HG03378 (cell line): ENCODE data around the gene NKAIN4.
"Not testable (repeated sequence)": the region's sequence is repeated elsewhere in the genome, so short reads cannot be mapped to it uniquely, and the experiment has no call there.

Source experiments
- ATAC-seq: cut with Tn5 transposase; IDR thresholded peaks from one replicate; pipeline ENCODE4 v1.9.1; 2021; ENCODE audit warnings: mild to moderate bottlenecking, moderate library complexity; ENCODE audit not compliant: unreplicated experiment

NKAIN4 gene

DNA sequence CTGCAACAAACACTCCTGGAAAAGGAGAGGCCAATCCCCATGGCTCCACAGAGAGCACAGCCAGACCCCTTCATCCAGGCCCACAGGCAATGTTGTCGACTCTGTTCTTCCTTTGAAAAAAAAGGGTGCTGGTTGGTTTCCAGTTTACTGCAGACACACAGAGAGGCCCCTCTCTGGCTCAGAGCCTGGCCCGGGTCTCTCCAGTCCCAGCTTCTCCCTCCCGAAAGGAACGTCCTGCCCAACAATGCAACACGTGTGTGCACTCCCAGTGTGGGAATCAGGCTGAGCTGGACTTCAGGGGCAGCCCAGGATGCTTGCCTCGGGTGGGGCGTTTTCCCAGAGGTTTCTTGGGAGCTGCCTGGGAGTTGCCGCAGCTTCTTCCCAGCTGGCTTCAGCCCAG is 4.5 kb upstream of the NKAIN4 start:
- no peak for ATAC-seq

DNA sequence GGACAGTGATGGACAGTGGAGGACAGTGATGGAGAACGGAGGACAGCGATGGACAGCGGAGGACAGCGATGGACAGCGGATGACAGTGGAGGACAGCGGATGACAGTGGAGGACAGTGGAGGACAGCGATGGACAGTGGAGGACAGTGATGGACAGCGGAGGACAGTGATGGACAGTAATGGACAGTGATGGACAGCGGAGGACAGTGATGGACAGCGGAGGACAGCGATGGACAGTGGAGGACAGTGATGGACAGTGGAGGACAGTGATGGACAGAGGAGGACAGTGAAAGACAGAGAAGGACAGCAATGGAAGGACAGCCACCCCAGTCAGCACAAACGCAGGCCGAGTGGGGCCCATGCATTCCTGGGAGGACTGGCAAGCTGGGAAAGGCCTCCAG is 3.4 kb upstream of the NKAIN4 start:
- no peak for ATAC-seq

DNA sequence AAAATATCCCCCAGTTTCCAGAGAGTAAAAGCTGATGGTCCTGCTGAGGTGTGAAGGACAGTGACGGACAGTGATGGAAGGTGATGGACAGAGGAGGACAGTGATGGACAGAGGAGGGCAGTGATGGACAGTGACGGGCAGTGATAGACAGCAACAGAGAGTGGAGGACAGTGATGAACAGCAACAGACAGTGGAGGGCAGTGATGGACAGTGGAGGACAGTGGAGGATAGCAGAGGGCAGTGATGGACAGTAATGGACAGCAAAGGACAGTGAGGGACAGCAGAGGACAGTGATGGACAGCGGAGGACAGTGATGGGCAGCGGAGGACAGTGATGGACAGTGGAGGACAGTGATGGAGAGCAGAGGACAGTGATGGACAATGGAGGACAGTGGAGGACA is 2.7 kb upstream of the NKAIN4 start:
- no peak for ATAC-seq

DNA sequence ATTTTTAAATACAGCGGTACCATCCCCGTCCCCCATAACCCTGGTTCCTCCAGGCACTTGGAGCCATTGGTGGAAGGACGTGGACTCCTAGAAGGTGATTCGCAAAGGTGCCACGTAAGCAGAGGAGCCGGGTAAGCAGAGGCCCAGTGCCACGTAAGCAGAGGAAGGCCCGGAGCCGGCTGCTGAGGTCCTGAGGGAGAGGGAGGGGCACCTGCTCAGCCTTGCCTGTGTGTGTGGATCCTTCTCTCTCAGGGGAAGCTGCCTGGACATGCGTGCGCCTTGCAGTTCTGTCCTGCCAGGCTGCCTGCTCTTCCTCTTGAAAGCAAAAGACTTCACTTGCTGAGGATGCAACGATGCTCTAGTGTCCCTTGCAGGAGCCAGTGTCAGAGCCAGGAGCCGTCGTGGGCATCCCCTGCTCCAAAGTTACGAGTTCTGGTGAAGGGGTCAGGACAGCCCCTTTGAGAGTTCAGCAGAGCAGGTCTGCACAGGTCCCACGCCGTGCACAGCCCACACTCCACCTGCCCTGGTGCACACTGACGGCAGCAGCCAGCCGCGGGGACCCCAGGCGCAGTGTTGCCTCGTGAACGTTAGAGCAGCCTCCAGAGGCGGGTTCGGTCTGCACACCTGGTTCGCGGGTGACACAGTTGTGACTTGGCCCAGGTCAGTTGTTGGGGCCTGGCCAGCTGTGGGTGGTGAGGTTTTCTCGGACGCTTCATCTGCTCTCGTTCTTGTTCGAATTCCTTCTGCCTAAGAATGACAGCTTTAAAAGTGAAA is 1.9 kb upstream of the NKAIN4 start:
- no peak for ATAC-seq

DNA sequence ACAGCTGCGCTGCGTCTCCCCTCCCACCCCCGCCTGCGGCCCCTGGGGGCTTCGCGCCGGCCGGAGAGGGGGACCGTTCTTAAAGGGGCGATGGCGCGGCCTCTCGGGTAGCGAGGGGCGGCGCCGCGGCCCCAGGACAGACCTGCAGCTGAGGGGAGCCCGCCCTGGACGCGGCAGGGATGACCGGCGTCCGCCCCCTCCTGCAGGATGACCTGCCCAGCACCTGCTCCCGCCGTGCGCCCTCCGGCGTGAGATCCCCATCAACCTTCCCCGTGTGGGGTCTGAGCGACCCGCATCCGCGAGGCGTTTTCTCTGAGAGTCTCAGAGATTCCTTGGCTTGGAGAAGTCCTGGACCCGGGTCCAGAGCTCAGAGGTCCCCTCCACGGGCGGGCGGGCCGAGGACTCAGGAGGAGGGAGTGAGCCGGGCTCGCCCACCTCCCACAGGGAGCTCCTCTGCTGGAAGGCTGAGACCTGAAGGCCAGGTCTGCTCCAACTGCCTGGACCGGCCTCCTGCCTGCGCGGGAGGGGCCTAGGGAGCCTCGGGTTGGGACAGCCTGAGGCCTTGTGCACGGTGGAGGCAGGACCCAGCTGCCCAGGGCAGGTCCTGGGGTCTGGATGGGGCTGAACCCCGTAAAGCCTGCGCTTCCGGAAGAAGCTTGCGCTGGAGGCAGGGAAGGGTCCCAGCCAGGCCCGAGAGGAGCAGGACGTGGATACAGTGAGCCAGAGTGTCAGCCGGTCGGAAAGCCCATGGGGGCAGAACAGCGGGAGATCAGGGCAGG is 532 bp upstream of the NKAIN4 start:
- ATAC-seq, result no peak

DNA sequence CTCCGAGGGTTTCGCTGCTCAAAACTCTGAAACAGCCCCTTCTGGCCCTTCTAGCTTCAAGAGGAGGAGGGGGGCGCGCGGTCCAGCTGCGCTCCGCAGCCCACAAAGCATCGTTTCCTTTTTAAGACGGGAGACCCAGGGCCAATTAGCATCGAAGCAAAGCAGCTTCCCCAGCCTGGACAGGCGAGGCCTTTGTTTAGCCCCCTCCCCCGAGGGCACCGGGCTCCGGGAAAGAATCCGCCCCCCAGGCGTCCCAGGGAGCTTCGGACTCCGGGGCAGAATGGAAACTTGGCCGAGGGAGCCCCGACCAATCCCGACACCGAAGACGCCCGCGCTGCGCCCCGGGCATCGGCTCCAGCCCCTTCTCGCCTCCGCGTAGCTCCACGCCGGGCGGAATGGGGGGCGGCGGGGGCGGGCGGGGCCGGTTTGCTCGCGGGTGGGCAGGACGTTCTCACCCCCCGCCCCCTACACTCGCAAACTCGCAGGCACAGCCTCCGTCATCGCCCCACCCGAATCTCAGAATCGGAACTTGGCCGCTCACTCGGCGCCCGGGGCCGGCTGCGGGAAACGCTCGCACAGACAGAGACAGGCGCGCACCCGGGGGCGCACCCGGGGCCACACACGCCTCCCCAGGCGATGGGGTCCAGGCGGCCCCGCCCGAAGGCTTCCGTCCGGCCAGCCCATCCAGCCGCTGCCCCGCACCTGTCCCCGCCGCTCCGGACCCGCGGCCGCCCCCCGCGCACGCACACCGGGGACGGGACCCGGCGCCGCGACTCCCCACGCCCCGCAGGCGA is 628 bp downstream of the NKAIN4 start:
- no peak for ATAC-seq

DNA sequence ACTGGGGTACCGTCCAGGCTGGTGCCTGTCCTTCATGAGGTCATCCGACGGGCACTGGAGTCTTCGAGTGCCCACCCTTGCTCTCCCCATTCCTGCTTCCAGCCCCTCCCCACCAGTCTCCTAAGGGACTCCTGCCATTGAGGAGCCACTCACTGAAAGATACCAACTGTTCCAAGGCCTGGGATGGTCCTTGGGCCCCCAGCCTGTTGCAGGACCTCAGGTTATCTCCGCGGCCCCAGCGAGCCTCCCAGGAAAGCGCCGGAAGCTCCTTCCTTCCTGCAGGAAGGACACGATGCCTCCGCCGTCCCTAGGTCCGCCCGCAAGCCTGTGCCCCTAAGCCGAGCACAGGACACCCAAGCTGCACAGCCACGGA is 1.2 kb downstream of the NKAIN4 start:
- ATAC-seq, result no peak

DNA sequence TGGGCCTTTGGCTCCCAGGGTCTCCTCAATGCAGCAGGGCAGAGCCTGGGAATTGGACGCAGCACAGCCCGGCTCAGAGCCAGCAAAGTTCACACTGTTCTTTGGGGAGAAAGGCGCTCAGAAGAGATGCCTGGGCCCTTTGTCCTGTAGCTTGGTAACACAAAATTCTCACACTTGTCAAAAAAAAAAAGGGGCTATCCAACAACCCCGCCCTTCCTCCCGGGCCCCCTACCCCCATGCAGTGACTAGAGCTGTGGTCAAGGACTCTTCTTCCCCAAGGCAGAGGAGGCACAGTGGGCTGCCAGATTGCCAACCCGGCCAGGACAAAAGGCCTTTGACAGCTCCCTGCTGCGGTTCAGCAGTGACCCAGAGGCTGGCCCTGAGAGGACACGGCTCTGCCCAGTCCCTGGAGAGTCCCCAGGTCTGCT is 2.0 kb downstream of the NKAIN4 start:
- ATAC-seq, result no peak

DNA sequence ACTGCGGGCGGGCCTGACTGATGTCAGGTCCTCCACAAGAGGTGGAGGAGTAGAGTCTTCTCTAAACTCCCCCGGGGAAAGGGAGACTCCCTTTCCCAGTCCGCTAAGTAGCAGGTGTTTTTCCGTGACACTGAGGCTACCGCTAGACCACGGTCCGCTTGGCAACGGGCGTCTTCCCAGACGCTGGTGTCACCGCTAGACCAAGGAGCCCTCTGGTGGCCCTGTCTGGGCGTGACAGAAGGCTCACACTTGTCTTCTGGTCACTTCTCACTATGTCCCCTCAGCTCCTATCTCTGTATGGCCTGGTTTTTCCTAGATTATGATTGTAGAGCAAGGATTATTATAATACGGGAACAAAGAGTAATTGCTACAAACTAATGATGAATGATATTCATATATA is 2.9 kb downstream of the NKAIN4 start:
- not testable (repeated sequence) for ATAC-seq

DNA sequence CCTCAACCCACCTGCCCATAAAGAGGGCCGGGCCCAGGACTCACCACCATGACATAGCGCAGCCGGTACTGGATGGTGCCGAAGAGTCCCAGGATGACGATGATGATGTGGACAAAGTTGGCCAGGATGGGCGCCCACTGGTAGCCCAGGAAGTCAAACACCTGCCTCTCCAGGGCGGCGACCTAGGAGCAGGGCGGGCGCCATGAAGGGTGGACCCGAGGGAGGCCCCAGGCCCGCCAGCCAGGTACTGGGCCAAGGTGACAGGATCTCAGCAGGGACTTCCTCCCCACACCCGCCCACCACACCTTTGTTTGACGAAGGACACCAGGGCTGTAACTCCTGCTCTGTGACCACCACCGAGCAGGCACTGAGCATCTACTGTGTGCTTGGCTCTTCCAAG is 4.4 kb downstream of the NKAIN4 start:
- ATAC-seq, result no peak

DNA sequence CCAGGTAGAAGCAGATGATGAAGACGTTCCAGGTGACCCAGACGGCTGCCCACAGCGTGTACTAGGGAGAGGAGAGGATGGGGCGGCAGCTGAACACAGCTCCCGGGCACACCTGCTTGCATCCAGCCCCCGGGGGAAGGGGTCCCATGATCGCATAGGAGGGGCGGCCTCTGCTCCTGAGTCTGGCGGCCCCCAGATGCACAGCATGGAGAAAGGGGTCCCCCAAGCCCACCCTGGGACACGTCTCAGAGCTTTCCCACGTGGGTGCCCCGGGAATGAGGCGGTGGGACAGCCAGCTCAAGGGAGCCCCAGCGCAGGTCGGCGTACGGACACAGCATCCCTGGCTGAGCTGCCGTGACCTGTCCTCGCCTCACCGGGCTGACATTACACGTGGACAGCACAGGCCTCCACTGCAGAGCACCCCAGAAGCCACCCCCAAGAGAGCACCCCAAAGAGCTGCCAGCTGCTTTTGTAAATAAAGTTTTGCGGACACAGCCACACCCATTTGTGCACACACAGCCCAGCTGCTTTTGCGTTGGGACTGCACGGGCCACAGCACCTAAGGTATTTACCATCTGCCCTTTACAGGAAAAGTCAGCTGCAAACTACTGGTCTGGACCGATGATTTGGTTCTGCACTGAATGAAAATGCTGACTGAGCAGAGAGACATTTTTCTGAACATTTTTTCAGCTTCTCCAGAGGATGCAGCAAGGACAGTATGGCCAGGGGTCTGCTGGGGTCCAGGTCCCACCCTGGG is 5.2 kb downstream of the NKAIN4 start:
- ATAC-seq, result no peak

DNA sequence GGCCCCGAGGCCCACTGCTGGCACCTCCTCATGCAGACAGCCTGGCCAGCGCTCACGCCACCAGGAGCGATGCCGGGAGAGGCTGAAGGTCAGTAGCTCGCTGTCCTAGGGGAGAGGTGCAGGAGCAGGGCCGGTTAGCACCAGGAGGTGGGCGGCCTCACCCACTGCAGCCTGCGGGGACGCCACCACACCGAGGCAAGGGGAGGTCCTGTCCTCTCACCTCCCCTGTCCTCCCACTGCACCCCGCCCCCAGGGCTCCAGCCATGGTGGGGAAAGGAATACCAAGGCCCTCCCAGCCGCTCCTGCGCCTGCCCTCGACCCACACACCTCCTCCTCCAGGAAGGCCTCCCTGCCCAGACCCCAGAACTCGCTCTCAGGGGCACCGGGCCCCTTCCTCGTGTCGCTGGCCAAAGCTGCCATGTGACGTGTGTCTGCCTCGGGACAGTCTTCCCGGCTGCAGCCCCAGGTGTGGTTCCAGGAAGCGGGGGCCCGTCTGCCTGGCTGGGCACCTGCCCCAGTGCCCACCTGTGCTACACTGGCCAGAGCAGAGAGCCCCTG is 6.5 kb downstream of the NKAIN4 start:
- no peak for ATAC-seq

DNA sequence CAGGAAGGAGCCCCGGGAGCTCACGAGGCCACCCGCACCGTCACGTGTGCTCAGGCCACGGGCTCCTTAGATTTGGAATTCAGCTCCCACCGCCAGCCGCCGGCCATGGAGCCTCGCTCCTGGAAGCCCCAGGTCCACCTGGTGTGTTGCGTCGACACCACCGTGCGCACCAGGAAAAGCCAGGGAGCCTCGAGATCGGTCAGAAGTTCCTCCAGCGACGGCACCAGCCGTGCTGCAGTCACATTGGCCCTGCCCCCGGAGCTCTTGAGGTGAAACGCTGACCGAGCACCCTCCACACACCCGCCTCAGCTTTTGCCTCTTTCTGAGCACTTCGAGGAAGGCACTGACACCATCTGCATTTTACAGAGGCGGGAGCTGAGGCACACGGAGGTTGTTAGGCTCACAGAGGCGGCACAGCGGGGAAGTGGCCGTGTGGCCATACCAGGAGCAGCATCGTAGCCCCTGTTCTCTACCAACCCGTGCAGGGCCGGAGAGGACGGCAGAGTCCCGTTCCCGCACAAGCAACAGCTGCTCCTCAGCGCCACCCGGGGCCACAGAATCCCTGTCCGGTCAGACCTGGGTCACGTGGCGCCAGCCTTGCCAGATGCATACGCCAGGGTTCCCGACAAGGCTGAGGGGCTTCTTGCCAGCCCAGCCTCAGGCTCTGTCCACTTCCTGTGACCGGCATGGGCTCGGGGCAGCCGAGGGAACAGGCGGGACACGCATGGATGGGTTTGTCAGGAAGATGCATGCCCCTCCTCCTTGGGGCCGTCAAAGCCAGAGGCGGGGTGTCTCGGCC is 7.6 kb downstream of the NKAIN4 start:
- no peak for ATAC-seq

DNA sequence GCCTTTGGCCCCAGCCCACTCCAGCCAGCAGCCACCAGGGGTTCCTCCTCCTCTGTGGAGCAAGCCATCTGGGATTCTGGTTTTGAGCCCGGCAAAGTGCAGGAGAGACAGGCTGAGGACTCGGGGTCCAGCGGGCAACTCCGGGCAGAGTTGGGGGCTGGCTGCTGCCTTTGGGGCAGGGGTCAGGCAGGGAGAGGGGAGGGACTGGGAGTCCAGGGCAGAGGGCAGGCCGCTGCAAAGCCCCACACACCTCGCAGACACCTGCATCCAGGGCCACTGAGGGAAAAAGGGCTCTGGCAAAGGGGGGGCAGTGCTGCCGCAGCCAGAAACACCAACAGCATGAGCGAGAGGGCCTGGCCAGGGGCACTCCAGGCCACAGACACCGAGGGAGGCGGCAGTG is 9.8 kb downstream of the NKAIN4 start:
- no peak for ATAC-seq

DNA sequence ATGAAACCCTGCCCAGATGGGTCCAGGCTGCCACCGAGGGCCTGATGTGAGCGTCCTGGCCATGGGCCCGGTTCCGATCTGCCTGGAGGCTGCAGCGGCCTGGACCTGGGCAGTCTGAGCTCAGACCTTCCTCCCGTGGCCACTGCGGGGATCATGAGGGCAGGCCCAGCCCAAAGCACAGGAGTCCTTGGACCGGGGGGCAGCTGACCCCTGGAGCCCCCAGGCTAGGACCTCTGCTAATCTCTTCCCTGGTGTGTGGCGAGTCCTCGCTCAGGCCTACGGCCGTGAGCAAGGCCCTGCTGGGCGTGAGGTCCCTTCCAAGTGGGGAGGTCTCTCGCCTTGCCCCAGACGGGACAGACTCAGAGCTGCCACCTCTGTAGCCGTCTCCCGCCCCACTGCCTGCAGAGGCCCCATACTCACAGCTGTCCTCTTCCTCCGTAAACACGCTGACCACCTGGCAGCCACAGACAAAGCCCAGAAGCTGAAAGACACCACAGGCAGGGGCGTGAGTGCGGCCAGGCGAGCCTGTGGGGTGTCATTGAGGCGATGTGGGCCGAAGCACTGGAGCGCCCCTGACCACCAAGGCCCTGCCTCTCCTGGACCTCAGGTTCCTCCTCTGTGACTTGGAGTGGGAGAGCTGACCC is 10.5 kb downstream of the NKAIN4 start:
- no peak for ATAC-seq

DNA sequence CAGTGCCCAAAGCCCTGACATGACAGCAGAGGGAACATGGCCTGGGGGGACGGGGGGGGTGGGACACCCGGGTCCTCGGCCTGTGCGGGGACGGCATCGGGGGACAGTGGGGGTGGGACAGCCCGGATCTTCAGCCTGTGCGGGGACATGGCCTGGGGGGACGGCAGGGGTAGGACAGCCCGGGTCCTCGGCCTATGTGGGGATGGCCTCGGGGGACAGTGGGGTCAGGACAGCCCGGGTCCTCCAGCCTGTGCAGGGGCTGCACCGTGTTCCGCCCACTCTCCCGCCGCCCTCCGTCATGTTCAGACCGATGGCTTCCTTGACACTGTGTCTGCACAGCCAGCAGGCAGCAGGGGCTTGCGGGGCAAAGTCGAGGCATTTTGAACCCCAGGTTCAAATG is 11.5 kb downstream of the NKAIN4 start:
- no peak for ATAC-seq

DNA sequence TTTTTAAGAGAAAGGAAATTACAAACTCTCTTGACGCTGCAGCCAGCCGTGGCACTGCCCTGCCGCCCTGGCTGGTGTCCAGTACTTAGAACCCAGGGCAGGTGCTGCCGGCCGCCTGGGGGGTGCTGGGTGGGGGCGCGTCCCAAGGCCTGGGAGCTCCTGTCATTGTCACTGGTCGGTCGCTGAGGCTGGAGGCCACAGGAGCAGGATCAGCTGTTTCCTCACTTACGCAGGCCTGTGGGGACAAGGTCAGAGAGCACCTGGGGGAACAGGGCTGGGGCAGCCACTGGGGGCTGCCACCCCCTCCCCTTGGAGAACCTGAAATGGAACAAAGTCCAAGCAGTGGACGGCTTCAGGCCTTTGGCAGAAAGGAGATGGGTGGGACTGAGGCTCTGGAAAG is 13.0 kb downstream of the NKAIN4 start:
- no peak for ATAC-seq

DNA sequence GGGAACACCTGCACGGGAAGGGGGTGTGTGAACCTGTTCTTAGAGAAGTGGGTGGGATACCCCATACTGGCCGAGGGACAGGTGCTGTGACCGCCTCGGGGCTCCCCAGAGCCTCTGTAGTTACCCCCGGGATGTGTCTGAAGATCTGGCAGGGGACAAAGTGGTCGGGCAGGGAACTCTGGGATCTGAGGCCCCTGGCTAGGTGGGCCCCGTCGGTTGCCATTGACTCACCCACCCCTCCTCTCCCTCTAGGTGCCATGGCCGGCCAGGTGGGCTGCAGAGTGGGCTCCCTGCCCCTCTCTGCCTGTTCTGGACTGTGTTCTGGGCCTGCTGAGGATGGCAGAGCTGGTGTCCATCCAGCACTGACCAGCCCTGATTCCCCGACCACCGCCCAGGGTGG is 14.3 kb downstream of the NKAIN4 start:
- ATAC-seq, result no peak

DNA sequence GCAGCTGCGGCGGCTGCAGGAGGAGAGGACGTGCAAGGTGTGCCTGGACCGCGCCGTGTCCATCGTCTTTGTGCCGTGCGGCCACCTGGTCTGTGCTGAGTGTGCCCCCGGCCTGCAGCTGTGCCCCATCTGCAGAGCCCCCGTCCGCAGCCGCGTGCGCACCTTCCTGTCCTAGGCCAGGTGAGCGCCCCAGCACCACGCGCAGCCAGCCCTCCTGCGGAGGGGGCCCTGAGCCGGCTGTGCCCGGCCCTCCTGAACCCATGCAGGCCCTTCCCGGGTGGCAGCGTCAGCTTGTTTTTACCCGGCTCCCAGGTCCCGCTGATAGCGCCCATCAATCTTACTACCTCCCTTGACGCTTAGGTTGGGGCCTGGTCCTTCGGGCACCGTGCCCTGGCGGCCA is 14.8 kb downstream of the NKAIN4 start:
- no peak for ATAC-seq
